Globus pallidus (tissue), 1 donor: ENCODE measurements around the gene TSR2.
"Not testable (repeated sequence)": the region's sequence is repeated elsewhere in the genome, so short reads cannot be mapped to it uniquely, and the experiment has no call there.

Experiments
- DNase-seq: peaks from one replicate; pipeline ENCODE4 v3.0.0-alpha.2; 2015; ENCODE audit warnings: low spot score

The TSR2 gene

DNA sequence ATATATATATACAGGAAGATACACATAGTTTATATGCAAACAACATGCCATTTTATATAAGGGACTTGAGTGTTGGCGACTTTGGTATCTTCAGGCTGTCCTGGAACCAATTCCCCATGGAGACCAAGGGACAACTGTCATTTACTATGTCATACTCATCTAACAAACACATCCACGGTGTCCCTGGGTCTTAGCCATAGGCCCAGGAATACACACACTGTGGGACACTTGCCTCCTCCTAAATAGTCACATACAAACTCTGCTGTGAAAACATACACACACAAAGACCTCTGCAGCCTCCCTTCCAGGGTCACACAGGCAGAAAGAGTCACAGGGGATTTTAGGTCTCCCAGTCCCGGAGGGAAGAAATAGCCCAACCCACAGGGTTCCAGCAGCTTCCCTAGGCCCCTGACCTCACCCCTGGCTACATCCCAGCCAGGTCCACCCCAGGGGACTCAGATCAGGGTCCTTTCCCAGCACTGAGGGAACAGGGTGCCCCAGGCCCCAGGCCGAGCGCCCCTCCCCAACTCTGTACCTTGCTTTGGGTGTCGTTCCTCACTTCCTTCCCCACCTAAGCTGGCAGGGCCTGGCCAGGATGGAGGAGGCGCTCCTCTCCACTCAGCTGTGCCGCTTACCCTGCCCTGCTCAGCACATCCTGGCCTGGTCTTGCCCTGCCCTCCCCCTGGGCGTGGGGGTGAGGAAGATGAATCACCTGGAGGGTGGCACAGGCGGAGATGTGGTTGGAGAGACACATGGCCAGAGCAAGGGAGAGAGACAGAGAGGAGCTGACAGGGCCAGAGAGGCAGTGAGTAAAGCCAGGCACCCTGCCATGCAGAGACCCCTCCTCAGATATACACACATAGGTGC, 34.0 kb downstream of the TSR2 start:
- no peak for DNase-seq

DNA sequence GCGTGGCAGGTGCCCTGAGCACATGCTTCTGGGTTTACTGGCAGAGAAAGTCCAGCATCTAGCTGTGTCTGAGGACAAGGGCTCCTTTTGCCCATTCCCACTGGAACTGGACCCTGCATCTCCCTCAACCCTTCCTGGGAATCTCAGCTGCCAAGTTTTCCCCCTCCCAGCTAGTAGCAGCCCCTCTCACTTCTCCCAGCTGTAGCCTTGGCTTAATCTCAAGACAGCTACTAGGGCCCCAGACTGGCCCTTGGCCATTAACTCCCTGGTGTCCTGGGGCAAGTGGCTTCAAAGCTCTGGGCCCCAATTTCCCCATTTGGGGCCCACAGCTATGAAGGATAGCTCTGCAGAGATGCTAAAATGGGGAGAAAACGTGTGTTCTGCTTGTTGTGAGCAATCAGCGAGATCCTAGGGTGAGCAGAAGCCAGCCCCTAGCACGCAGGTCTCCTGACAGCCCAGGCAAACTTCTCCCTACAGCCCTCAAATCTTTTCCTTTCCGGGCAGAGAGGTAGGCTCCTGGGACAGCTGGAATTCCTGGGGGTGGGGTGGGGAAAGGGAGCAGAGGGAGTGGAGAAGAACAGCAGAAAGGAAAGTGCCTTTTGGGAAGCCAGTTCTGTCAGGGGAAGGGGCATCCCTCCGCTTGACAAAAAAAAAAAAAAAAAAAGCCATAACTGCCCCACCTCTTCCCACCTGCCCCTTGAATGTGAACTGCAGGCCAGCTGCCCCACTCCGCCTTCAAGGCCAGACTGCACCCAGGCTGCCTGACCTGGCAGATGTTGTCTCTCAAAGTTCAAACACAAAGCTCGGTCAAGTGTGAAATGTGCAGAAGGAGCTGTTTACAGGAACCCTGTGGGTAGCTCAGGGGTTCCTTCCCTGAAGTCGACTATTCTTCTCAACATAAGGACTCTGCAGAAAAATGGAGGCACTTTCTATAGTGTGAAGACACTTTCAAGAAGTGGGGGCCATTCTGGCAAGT, 39.2 kb downstream of the TSR2 start:
- DNase-seq: no peak

DNA sequence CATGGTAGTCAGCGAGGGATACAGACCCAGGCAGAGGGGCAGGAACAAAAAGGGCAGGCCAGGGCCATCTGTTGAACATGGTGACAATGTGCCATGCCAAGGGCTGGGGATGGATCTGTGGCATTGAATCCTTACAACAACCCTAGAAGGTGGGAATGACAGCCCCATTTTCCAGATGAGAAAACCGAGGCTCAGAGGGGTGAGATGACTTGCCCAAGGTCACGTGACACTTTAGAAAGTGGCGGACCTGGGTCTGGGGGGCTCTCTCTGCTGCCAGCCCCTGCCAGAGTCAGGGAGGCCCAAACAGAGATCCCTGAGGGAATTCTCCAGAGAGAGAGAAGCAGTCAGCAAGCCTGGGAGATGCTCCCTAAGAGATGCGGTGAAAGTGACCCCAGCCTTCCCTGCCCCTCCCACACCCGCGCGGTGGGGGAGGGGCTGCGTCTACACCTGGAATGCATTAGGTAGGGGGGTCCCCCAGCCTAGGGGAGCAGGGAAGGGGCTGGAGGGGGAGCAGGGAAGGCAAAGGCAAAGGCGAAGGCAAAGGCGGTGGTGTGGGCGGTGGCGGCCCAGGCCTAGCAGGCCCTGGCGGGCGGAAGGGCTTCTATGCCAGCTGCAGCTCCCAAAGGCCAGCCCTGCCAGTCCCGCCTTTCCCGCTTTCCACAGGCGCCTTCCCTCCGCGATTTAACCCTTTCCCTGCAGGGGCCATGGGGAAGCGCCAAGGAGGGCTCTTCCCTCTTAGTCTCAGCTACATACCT, 42.8 kb downstream of the TSR2 start:
- no peak for DNase-seq

DNA sequence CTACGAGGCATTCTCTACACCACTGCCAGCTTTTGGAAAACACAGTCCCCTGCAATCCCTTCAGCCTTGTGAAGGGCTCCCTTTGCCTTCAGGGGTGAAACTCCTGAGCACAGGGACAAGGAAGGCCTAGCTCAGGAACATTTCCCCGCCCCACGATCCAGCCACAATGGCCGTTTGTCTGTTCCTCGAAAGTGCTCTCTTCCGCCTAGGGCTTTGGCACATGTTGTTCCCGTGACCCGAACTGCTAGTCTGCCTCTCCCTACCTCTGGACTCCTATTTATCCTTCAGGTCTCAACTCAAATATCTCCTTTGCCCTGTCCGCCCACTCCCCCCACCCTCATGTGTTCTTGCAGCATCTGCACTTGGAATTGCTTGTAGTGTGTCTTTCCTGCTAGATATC, 43.7 kb downstream of the TSR2 start:
- no peak for DNase-seq

DNA sequence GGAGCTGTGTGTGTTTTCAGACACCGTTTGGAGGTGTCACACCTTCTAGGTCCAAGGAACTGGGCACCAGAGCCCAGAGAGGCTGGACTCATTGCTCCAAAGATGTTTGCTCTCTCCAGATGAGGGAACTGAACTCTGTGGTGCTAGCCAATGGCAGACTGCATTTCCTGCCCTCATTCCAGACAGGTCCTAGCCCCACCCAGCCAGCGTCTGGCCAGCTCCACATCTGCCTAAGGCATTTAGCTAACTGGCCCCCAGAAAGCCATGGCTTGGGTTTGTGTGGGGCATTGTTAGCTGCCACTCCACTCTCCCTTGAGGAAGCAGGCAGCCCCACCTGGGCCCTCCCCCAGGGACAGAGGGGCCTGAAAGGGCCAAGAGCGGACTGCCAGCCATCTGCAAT, 44.5 kb downstream of the TSR2 start:
- DNase-seq: no peak

DNA sequence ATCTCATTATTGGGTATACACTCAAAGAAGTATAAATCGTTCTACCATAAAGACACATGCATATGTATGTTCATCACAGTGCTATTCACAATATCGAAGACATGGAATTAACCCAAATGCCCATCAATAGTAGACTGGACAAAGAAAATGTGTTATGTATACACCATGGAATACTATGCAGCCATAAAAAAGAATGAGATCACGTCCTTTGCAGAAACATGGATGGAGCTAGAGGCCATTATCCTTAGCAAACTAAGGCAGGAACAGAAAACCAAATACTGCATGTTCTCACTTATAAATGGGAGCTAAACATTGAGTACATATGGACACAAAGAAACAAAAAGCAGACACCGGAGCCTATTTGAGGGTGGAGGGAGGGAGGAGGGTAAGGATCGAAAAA, 49.6 kb downstream of the TSR2 start:
- DNase-seq: not testable (repeated sequence)

DNA sequence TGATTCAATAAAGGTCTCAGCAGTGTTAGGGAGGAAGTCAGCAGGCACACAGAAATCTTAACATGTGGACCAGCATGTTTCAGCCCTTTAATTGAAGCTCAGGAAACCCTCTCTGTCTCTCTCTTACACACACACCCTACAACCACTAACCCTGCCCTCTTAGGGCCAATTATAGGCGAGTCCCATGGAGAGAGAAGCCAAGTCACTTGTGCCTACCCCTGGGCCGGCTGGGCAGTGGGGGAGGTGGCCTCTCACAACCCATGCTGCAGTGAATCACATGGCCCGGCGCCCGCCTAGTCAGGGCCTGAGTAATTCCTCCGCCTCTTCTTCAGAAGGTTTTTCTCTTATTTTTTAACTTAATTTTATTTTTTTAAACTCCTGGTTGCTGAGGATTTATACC, 52.1 kb downstream of the TSR2 start:
- no peak for DNase-seq

DNA sequence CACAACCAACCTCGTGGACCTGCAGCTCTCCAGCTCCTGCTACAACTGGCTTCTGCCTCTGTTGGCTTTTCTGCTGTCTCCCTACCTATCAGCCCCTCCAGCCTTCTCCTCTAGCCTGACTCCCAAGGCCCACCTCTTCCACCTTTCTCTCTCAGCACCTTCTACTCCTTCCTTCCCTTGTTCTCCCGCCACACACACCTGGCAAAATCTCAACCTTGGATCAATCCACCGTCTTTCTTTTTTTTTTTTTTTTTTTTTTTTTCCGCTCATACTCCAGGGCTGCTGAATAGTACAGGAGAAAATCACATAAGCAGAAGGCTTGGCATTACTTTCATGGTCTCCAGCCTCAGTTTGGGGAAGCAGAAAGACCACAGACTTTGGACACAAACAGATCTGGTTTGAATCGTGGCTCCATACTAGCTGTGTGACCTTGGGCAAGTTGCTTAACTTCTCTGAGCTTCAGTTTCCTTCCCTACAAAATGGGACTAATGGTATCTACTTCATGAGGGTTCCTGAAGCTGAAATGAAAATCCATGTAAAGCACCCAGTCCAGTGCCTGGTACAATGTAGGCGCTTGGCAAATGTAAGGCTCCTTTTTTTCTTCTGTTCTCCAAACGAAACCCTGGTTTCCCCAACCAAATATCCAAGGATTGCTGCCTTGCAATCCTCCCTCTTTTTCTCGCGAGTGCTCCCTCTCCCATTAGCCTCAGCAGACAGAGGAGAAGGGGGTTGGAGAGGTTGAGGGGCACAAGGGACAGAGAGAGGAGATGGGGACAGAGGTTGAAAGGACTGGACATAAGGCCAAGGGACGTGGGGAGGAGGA, 54.2 kb downstream of the TSR2 start:
- no peak for DNase-seq
